ENCODE measurements around the gene MFAP2.

GRCh38 chr1:16971341-16972188 lies 8.9 kb downstream of the MFAP2 start:
- TF ChIP-seq CTCF (IDR thresholded peaks at IDR 0.05) (no peak), POLR2A (IDR thresholded peaks at IDR 0.05) (no peak)
